Endothelial cell of umbilical vein (primary cell): ENCODE measurements around the gene PEG3. TPM values are rescaled to one million over a fixed set of nuclear protein-coding genes. Genes with fewer than 3 reads are reported as not detected.

Experiments used
- BruUV-seq: library from RNA; stranded (reverse); fragments of 400-500 nt; replicated peaks from 2 replicates; lab custom pipeline; 2021; lab: Mats Ljungman, UMichigan
- CTCF ChIA-PET: fragments of 300-600, 350-600 bp; sonication (Branson Sonifier 250); formaldehyde crosslinking; loops from one replicate; lab custom pipeline; 2021; ENCODE audit warnings: antibody characterized with exemption, inconsistent platforms; lab: Charles Lee
- POLR2A ChIA-PET: fragments of 300-600, 350-600 bp; sonication (Branson Sonifier 250); formaldehyde crosslinking; loops from one replicate; lab custom pipeline; 2021; ENCODE audit warnings: antibody characterized with exemption, inconsistent platforms; lab: Charles Lee
- DNase-seq: peaks from one replicate; pipeline ENCODE4 v3.0.0-alpha.2; 2011; ENCODE audit warnings: low read depth, low spot score
- FAIRE-seq: peaks from 2 replicates; lab custom pipeline; 2011; peaks lifted over from hg19 to GRCh38; lab: Jason Lieb, UNC
- H2AFZ ChIP-seq: 2 replicates; pipeline ENCODE4 v1.6.0; 2012; ENCODE audit warnings: low read depth, low read length, control low read depth, inconsistent platforms
- H3K27ac ChIP-seq: 2 replicates; pipeline ENCODE4 v1.5.1; 2011; ENCODE audit warnings: low read depth, mild to moderate bottlenecking, control low read depth, low read length, moderate library complexity; ENCODE audit not compliant: insufficient read depth
- H3K27me3 ChIP-seq, 2 experiments: 2 replicates each; pipeline versions ENCODE4 v1.6.0 to v1.6.1; 2011; ENCODE audit warnings: low read length in 2 of 2, mixed read lengths in 1 of 2; ENCODE audit not compliant: control insufficient read depth in 2 of 2, insufficient read depth in 2 of 2
- H3K36me3 ChIP-seq, 2 experiments: 2 replicates in 1 of 2; 3 replicates in 1 of 2; pipeline ENCODE4 v1.5.1; 2011; ENCODE audit warnings: low read length in 2 of 2, mild to moderate bottlenecking in 1 of 2, moderate library complexity in 1 of 2; ENCODE audit not compliant: control insufficient read depth in 2 of 2, insufficient read depth in 2 of 2; ENCODE audit errors: extremely low read depth in 1 of 2
- H3K4me1 ChIP-seq: 3 replicates; pipeline ENCODE4 v1.5.1; 2011; ENCODE audit warnings: mild to moderate bottlenecking, low read length; ENCODE audit not compliant: control insufficient read depth, insufficient read depth; ENCODE audit errors: extremely low read depth
- H3K4me2 ChIP-seq: 2 replicates; pipeline ENCODE4 v1.6.1; 2011; ENCODE audit warnings: low read length, control low read depth, mixed read lengths; ENCODE audit not compliant: insufficient read depth
- H3K4me3 ChIP-seq, 3 experiments: fragments of 200-600 bp in 1 of 3; sonication (generic), shearing (Covaris generic) in 1 of 3; replicated peaks in 1 of 3; 2 replicates each; pipeline ENCODE4 v1.5.1; 2011 to 2016; ENCODE audit warnings: control low read depth in 3 of 3, low read length in 3 of 3, mild to moderate bottlenecking in 2 of 3, inconsistent platforms in 1 of 3, low read depth in 1 of 3, moderate library complexity in 1 of 3; ENCODE audit not compliant: insufficient read depth in 1 of 3
- H3K79me2 ChIP-seq: 2 replicates; pipeline ENCODE4 v1.6.0; 2012; ENCODE audit warnings: low read length, inconsistent platforms; ENCODE audit not compliant: control insufficient read depth, insufficient read depth
- H3K9ac ChIP-seq: replicated peaks from 2 replicates; pipeline ENCODE3; 2011; ENCODE audit warnings: low read length, control low read depth; ENCODE audit not compliant: insufficient read depth; ENCODE audit errors: extremely low read depth
- H3K9me1 ChIP-seq: replicated peaks from 3 replicates; pipeline ENCODE4 v1.6.0; 2011; ENCODE audit warnings: mild to moderate bottlenecking, low read length; ENCODE audit not compliant: control insufficient read depth, insufficient read depth; ENCODE audit errors: extremely low read depth
- H3K9me3 ChIP-seq: replicated peaks from 2 replicates; pipeline ENCODE4 v1.5.1; 2012; ENCODE audit warnings: low read length, inconsistent platforms; ENCODE audit not compliant: control insufficient read depth, insufficient read depth
- H4K20me1 ChIP-seq: replicated peaks from 2 replicates; pipeline ENCODE3; 2011; ENCODE audit warnings: mild to moderate bottlenecking, low read length; ENCODE audit not compliant: control insufficient read depth, insufficient read depth; ENCODE audit errors: extremely low read depth
- CTCF ChIP-seq, 2 donors: IDR thresholded peaks; 1 replicate in 1 of 2; 2 replicates in 1 of 2; pipeline ENCODE4 v1.5.1; 2011; ENCODE audit warnings: low read length in 2 of 2, mild to moderate bottlenecking in 2 of 2, moderate library complexity in 2 of 2, control low read depth in 1 of 2, inconsistent platforms in 1 of 2, low read depth in 1 of 2; ENCODE audit not compliant: insufficient read depth in 1 of 2; ENCODE audit errors: extremely low read depth in 1 of 2
- EZH2 ChIP-seq: IDR thresholded peaks from 2 replicates; pipeline ENCODE4 v1.6.1; 2012; ENCODE audit warnings: borderline replicate concordance, low read depth, mild to moderate bottlenecking, moderate library complexity, low read length, inconsistent platforms; ENCODE audit not compliant: severe bottlenecking
- FOS ChIP-seq: IDR thresholded peaks from 2 replicates; pipeline ENCODE4 v1.6.1; 2011; ENCODE audit warnings: mild to moderate bottlenecking, low read length, moderate library complexity, borderline replicate concordance; ENCODE audit not compliant: insufficient read depth
- GATA2 ChIP-seq: IDR thresholded peaks from 2 replicates; pipeline ENCODE4 v1.7.0; 2011; ENCODE audit warnings: low read depth, mild to moderate bottlenecking, moderate library complexity, mixed read lengths, low read length; ENCODE audit not compliant: insufficient read length, insufficient read depth
- JUN ChIP-seq: IDR thresholded peaks from 2 replicates; pipeline ENCODE4 v1.6.1; 2011; ENCODE audit warnings: borderline replicate concordance, low read depth; ENCODE audit not compliant: insufficient read length, insufficient read depth
- MAX ChIP-seq: IDR thresholded peaks from 2 replicates; pipeline ENCODE4 v1.6.1; 2011; ENCODE audit not compliant: insufficient read depth, insufficient read length
- MYC ChIP-seq: IDR thresholded peaks from one replicate; pipeline ENCODE4 v1.6.1; 2011; ENCODE audit warnings: mild to moderate bottlenecking, low read depth, low read length
- POLR2A ChIP-seq: IDR thresholded peaks from 2 replicates; pipeline ENCODE4 v1.6.1; 2012; ENCODE audit warnings: low read depth, mild to moderate bottlenecking, control low read depth, low read length
- POLR2AphosphoS5 ChIP-seq: IDR thresholded peaks from 2 replicates; pipeline ENCODE4 v1.6.1; 2012; ENCODE audit warnings: low read depth, mild to moderate bottlenecking, control low read depth, low read length, moderate library complexity; ENCODE audit not compliant: insufficient read depth
- dilution Hi-C: fragments of 300-500 bp; cut with MboI; formaldehyde crosslinking; loops from one replicate; pipeline ENCODE4 v1.15.0; 2019; ENCODE audit warnings: low sequenced_read_pairs; ENCODE audit not compliant: extremely low pct_ligation_motif_present
- intact Hi-C: fragments of 100-400 bp; cut with micrococcal nuclease; formaldehyde crosslinking; loops from one replicate; pipeline ENCODE4 v1.10.0; 2022
- polyA plus RNA-seq, 4 experiments: library from polyadenylated mRNA; depleted of rRNA in 3 of 4; stranded (reverse) in 3 of 4; unstranded in 1 of 4; fragments of >200 nt; gene quantifications; 2 replicates each; pipeline versions ENCODE4 v1.2.1 to v1.2.3, GENCODE V29; 2011 to 2012; ENCODE audit warnings: missing spikeins in 1 of 4
- total RNA-seq: library from RNA; stranded (reverse); gene quantifications from 2 replicates; pipeline ENCODE4 v1.2.3, GENCODE V29; 2021

PEG3 gene
- total and polyA plus RNA-seq, 2 donors (not counting 3 experiments of a cell fraction or from before 2014, with no cell fraction given), result 0.27 TPM; not detected in 1

GRCh38 chr19:56858026-56858425 lies 17.5 kb upstream of the PEG3 start:
- H3K4me2 ChIP-seq, result no peak overlapping the region
- POLR2A ChIA-PET, result no interaction called here
- H3K79me2 ChIP-seq, result no peaks in the 10 kb centered on the region
- no peak overlapping the region for H3K9ac ChIP-seq
- no peaks in the 10 kb centered on the region for H3K4me1 ChIP-seq
- no peaks in the 10 kb centered on the region for H3K36me3 ChIP-seq
- intact Hi-C loops (no loop called here), dilution Hi-C loops (no loop called here)
- CTCF ChIA-PET, result no interaction called here
- H3K9me1 ChIP-seq, result no peaks in the 10 kb centered on the region
- H2AFZ ChIP-seq, result no peak overlapping the region
- H3K4me3 ChIP-seq, result no peak overlapping the region
- no peak for TF ChIP-seq POLR2A
- no peak for TF ChIP-seq MAX
- TF ChIP-seq POLR2AphosphoS5, result no peak
- TF ChIP-seq EZH2, result no peak
- no peak for TF ChIP-seq GATA2
- no peak for TF ChIP-seq MYC
- no peak for TF ChIP-seq JUN
- TF ChIP-seq FOS, result no peak
- TF ChIP-seq CTCF (IDR thresholded peaks at IDR 0.05; ENCODE audit: extremely low read depth in 1 of 2, insufficient read depth in 1 of 2, low read depth in 1 of 2, low read length in 2 of 2), result no peak
- H3K27me3 ChIP-seq, result no peaks in the 10 kb centered on the region
- H4K20me1 ChIP-seq, result no peaks in the 10 kb centered on the region
- BruUV-seq, result no TSS peak
- peaks cover 7% of the 10 kb centered on the region for H3K9me3 ChIP-seq
- no peak overlapping the region for H3K27ac ChIP-seq
- FAIRE-seq, result no peak
- no peak for DNase-seq
